ENCODE measurements around the gene NACC1.

Gene NACC1

GRCh38 chr19:13117772-13118423 is at the start of gene NACC1:
Gene NACC1, plus strand, starts transcription at chr19:13118264. Its CDS starts 16,944 bp downstream, at chr19:13135208.
- peak; percentile 80 to 84 for DNase-seq (ENCODE audit: low read depth in 2 of 2)

GRCh38 chr19:13069415-13070359 is 48.4 kb upstream of the NACC1 start:
- DNase-seq (ENCODE audit: low read depth in 2 of 2) = no peak

- DNase-seq (ENCODE audit: low read depth in 2 of 2) = no peak
Observed at GRCh38 chr19:13070425-13071140, 47.5 kb upstream of the NACC1 start.

GRCh38 chr19:13071444-13072187 is 46.4 kb upstream of the NACC1 start:
- no peak for DNase-seq (ENCODE audit: low read depth in 2 of 2)

GRCh38 chr19:13072188-13072908 is 45.7 kb upstream of the NACC1 start:
- no peak for DNase-seq (ENCODE audit: low read depth in 2 of 2)

- DNase-seq (ENCODE audit: low read depth in 2 of 2) = no peak
Observed at GRCh38 chr19:13073263-13073662, 44.8 kb upstream of the NACC1 start.

GRCh38 chr19:13074378-13074777 is 43.7 kb upstream of the NACC1 start:
- no peak for DNase-seq (ENCODE audit: low read depth in 2 of 2)

- DNase-seq (ENCODE audit: low read depth in 2 of 2) = no peak
Observed at GRCh38 chr19:13076320-13076719, 41.7 kb upstream of the NACC1 start.

GRCh38 chr19:13076787-13077186 is 41.3 kb upstream of the NACC1 start:
- DNase-seq (ENCODE audit: low read depth in 2 of 2) = no peak

- no peak for DNase-seq (ENCODE audit: low read depth in 2 of 2)
Observed at GRCh38 chr19:13077240-13077639, 40.8 kb upstream of the NACC1 start.

GRCh38 chr19:13078381-13078780 is 39.7 kb upstream of the NACC1 start:
- DNase-seq (ENCODE audit: low read depth in 2 of 2) = no peak

GRCh38 chr19:13078897-13079541 is 39.0 kb upstream of the NACC1 start:
- DNase-seq (ENCODE audit: low read depth in 2 of 2) = no peak

GRCh38 chr19:13079542-13079986 is 38.5 kb upstream of the NACC1 start:
- DNase-seq (ENCODE audit: low read depth in 2 of 2) = no peak

GRCh38 chr19:13082192-13083007 is 35.7 kb upstream of the NACC1 start:
- DNase-seq (ENCODE audit: low read depth in 2 of 2) = no peak

GRCh38 chr19:13083008-13083404 is 35.1 kb upstream of the NACC1 start:
- DNase-seq (ENCODE audit: low read depth in 2 of 2) = no peak

GRCh38 chr19:13083627-13084026 is 34.4 kb upstream of the NACC1 start:
- no peak for DNase-seq (ENCODE audit: low read depth in 2 of 2)

- DNase-seq (ENCODE audit: low read depth in 2 of 2) = no peak
Observed at GRCh38 chr19:13085666-13086065, 32.4 kb upstream of the NACC1 start.

GRCh38 chr19:13086341-13086740 is 31.7 kb upstream of the NACC1 start:
- DNase-seq (ENCODE audit: low read depth in 2 of 2) = no peak

GRCh38 chr19:13087295-13087694 is 30.8 kb upstream of the NACC1 start:
- no peak for DNase-seq (ENCODE audit: low read depth in 2 of 2)
